Esophagus muscularis mucosa (tissue), 4 donors: Measurements from ENCODE around the gene CD300LF. TPM values are rescaled to one million over a fixed set of nuclear protein-coding genes. Genes with fewer than 3 reads are reported as not detected.

Experiments used
- DNase-seq: peaks from one replicate; pipeline ENCODE4 v3.0.0-alpha.2; 2017; ENCODE audit errors: extremely low spot score
- H3K27ac ChIP-seq, 4 donors: fragments of 200-600 bp; sonication (generic); replicated peaks in 1 of 4; 1 replicate in 3 of 4; 2 replicates in 1 of 4; pipeline ENCODE4 v1.5.1; 2016 to 2019; ENCODE audit warnings: mild to moderate bottlenecking in 1 of 4
- H3K27me3 ChIP-seq, 4 donors: fragments of 200-600 bp; sonication (generic); one replicate each; pipeline versions ENCODE4 v1.5.1 to v1.6.0; 2016 to 2019
- H3K36me3 ChIP-seq, 4 donors: fragments of 200-600 bp; sonication (generic); one replicate each; pipeline ENCODE4 v1.5.1; 2016 to 2019
- H3K4me1 ChIP-seq, 4 donors: fragments of 200-600 bp; sonication (generic); one replicate each; pipeline ENCODE4 v1.5.1; 2016 to 2019
- H3K4me3 ChIP-seq, 4 donors: fragments of 200-600 bp; sonication (generic); 1 replicate in 2 of 4; 2 replicates in 2 of 4; pipeline ENCODE4 v1.5.1; 2016 to 2019; ENCODE audit warnings: mild to moderate bottlenecking in 4 of 4, moderate library complexity in 1 of 4
- H3K9me3 ChIP-seq, 4 donors: fragments of 200-600 bp; sonication (generic); 1 replicate in 3 of 4; 2 replicates in 1 of 4; pipeline ENCODE4 v1.5.1; 2016 to 2019
- CTCF ChIP-seq, 3 experiments: fragments of 200-600 bp in 2 of 3; fragments of 450-650 bp in 1 of 3; sonication (generic) in 2 of 3; IDR thresholded peaks; one replicate each; pipeline ENCODE4 v1.5.1; 2017 to 2019; ENCODE audit warnings: antibody characterized with exemption in 3 of 3, mild to moderate bottlenecking in 2 of 3, moderate library complexity in 1 of 3
- EP300 ChIP-seq: sonication (generic); formaldehyde crosslinking; IDR thresholded peaks from one replicate; pipeline ENCODE4 v1.6.1; 2017; ENCODE audit warnings: antibody characterized with exemption
- POLR2A ChIP-seq: fragments of 450-650 bp; IDR thresholded peaks from one replicate; pipeline ENCODE4 v1.6.1; 2017; ENCODE audit warnings: antibody characterized with exemption, moderate library complexity, mild to moderate bottlenecking, low read depth
- POLR2AphosphoS5 ChIP-seq, 2 donors: sonication (generic); formaldehyde crosslinking; IDR thresholded peaks; one replicate each; pipeline ENCODE4 v1.6.1; 2017; ENCODE audit warnings: antibody characterized with exemption in 2 of 2
- WGBS: methylation state at CpG from one replicate; pipeline ENCODE4 v1.1.5; 2018; 5-methylcytosine and 5-hydroxymethylcytosine counted together
- intact Hi-C: fragments of 100-400 bp; cut with DNase I; formaldehyde crosslinking; loops from one replicate; pipeline ENCODE4 v1.15.1; 2023
- total RNA-seq, 4 donors: library from RNA; depleted of rRNA; stranded (reverse); fragments of >200 nt; gene quantifications; one replicate each; pipeline versions ENCODE4 v1.1.0 to v1.2.1, GENCODE V29; 2016

Gene CD300LF
- total RNA-seq, 4 donors from 2014 or later, result 0.26 to 0.99 (median 0.42) TPM; not detected in 1

DNA sequence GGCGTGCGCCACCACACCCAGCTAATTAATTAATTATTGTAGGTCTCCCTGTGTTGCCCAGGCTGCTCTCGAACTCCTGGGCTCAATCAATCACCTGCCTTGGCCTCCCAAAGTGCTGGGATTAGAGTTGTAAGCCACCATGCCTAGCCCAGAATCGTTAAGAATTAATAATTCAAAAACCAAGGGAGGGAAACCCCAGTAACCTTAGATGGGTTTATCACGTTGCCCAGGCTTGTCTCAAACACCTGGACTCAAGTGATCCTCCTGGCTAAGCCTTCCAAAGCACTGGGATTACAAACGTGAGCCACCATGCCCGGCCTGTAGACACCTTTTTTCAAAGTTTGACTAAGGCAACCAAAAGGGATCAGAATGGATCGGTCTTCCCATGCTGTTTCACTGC lies 21.6 kb downstream of the CD300LF start:
- no peak for DNase-seq
- WGBS, result 69% methylated on average over 8 of the region's 8 CpGs
- Histone ChIP-seq H3K27me3 (peaks cover 0 to 18% (median 0%) of the 10 kb centered on the region in 4 donors), H3K9me3 (peaks cover 0 to 3% (median 1%) of the 10 kb centered on the region in 4 donors), H3K4me3 (no peak overlapping the region), H3K36me3 (no peaks in the 10 kb centered on the region), H3K4me1 (no peaks in the 10 kb centered on the region), H3K27ac (no peak overlapping the region)
- intact Hi-C loops, result no loop called here
- TF ChIP-seq CTCF (IDR thresholded peaks at IDR 0.05), result no peak
- TF ChIP-seq POLR2AphosphoS5 (IDR thresholded peaks at IDR 0.05), result no peak
- no peak for TF ChIP-seq EP300
- TF ChIP-seq POLR2A, result no peak

DNA sequence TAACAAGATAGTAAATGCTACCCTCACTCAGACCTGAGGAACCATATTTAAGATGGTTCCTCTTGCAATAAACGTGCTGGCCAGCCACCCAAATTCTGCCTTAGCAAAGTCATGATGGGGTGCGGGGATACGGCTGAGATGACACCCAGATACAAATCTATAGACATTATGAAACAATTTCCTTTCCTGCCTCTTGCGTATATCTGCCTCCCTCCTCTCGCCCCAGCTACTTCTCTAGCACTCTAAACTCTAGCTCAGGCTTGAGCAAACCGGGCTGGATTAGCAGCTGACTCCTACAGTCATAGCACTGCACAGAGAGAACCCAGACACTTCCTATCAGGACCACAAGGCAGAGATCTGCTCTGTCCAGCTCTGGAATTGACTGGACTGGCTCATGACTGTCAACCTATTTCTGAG lies 22.3 kb downstream of the CD300LF start:
- peaks cover 0 to 3% (median 1%) of the 10 kb centered on the region in 4 donors for H3K9me3 ChIP-seq
- H3K4me3 ChIP-seq, result no peak overlapping the region
- H3K4me1 ChIP-seq, result no peaks in the 10 kb centered on the region
- no peaks in the 10 kb centered on the region for H3K36me3 ChIP-seq
- no peak for DNase-seq
- peaks cover 0 to 16% (median 0%) of the 10 kb centered on the region in 4 donors for H3K27me3 ChIP-seq
- no peak for TF ChIP-seq CTCF (IDR thresholded peaks at IDR 0.05)
- TF ChIP-seq POLR2A, result no peak
- no peak for TF ChIP-seq EP300
- TF ChIP-seq POLR2AphosphoS5 (IDR thresholded peaks at IDR 0.05), result no peak
- no peak overlapping the region for H3K27ac ChIP-seq
- intact Hi-C loops, result no loop called here
- 67% methylated on average over 6 of the region's 6 CpGs for WGBS

DNA sequence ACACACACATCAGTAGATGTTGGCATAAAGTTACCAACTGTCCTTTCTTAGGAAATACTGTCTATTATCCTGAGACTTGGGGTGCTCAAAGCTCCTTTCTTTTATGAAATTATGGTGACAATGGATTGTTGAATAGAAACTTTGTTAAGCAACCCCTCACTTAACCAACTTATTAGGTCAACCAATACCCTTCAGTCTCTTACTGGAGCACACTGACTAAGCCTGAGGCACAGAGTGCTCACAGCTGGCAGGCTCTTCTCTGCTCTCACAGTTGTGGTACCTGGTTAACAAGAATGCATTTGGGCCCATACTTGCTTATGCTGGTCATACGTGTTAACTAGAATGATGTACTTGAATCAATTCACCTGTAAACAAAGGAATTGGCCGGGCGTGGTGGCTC lies 24.8 kb downstream of the CD300LF start:
- DNase-seq, result no peak
- intact Hi-C loops, result no loop called here
- no peak overlapping the region for H3K4me3 ChIP-seq
- WGBS, result 96% methylated on average over 3 of the region's 3 CpGs
- H3K4me1 ChIP-seq, result no peaks in the 10 kb centered on the region
- no peak for TF ChIP-seq POLR2AphosphoS5 (IDR thresholded peaks at IDR 0.05)
- no peak for TF ChIP-seq EP300
- TF ChIP-seq CTCF (IDR thresholded peaks at IDR 0.05), result no peak
- no peak for TF ChIP-seq POLR2A
- no peak overlapping the region for H3K27ac ChIP-seq
- H3K27me3 ChIP-seq, result peaks cover 0 to 20% (median 0%) of the 10 kb centered on the region in 4 donors
- H3K36me3 ChIP-seq, result no peaks in the 10 kb centered on the region
- no peaks in the 10 kb centered on the region for H3K9me3 ChIP-seq

DNA sequence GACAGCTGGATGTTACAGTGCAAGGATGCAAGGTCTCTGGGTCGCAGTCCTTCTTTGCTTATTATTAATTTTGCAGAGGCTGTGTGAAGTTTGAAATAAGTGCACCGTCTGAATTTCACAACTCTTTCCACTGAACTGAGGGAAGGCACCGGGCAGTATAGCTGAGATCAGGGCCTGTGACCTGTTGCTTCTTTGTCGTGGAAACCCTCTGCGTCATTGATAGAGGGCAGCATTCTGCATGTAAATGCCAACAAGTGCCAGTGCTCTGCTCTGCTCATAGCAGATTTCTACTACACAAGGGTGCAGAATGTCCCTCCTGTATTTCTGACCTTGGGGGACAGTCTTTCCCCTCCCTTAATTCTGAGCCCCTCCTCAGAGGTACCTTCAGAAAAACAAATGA lies 26.0 kb downstream of the CD300LF start:
- WGBS, result 61% methylated on average over 5 of the region's 5 CpGs
- Histone ChIP-seq H3K9me3 (no peaks in the 10 kb centered on the region), H3K4me1 (no peaks in the 10 kb centered on the region), H3K27me3 (peaks cover 0 to 31% (median 0%) of the 10 kb centered on the region in 4 donors), H3K36me3 (no peaks in the 10 kb centered on the region), H3K27ac (no peak overlapping the region), H3K4me3 (no peak overlapping the region)
- DNase-seq, result no peak
- TF ChIP-seq POLR2AphosphoS5 (IDR thresholded peaks at IDR 0.05) (no peak), CTCF (IDR thresholded peaks at IDR 0.05) (no peak), EP300 (no peak), POLR2A (no peak)
- intact Hi-C loops, result no loop called here
